DMS 273 (cell line): ENCODE measurements around the gene RTN4RL1.
"Not testable (repeated sequence)": the region's sequence is repeated elsewhere in the genome, so short reads cannot be mapped to it uniquely, and the experiment has no call there.

Source experiments
- DNase-seq: peaks from one replicate; lab custom pipeline; 2025; ENCODE audit not compliant: unreplicated experiment; lab: John Stamatoyannopoulos, UW

Gene RTN4RL1

DNA sequence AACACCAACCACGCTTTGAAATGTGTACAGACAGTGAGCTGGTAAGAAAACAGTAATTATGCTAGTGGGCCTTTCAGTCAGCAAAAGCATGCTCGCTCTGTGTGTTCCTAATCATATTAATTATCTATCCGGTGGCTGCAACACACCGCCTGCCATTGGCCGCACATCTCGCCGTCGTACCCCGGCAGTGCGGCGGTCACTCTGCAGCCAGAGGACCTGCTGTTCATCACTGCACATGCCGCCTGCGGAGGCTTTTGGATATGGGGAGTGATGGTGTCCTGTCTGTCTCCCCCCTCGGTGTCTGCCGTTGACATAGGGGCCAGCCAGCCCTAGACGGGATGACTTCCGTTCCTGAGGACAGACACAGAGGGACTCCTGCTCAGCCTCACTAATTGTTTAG, 126.8 kb downstream of the RTN4RL1 start:
- DNase-seq = no peak

DNA sequence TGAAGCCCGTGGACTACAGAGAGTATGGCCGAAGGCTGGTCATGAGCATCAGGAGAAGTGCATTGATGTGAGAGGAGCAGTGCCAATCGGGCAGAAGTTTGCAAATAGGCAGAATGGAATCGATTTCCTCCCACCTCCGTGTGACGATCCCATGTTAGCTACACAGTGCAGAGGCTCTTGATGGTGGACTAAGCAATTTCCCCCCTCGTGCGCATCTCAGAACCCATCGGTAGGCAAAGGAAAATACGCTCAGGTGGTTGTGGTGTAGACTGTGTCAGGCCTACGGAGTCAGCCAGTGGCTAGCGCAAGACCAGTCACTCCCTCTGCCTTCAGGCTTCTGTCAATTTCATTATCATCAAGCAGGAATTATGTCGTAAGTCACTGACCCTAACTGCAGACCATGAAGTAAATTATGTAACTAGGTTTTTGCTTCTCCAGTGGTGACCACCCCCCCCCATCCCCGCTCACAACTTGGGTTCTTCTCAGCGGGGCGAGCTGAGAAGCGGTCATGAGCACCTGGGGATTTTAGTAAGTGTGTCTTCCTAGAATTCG, 128.0 kb downstream of the RTN4RL1 start:
- DNase-seq = no peak

DNA sequence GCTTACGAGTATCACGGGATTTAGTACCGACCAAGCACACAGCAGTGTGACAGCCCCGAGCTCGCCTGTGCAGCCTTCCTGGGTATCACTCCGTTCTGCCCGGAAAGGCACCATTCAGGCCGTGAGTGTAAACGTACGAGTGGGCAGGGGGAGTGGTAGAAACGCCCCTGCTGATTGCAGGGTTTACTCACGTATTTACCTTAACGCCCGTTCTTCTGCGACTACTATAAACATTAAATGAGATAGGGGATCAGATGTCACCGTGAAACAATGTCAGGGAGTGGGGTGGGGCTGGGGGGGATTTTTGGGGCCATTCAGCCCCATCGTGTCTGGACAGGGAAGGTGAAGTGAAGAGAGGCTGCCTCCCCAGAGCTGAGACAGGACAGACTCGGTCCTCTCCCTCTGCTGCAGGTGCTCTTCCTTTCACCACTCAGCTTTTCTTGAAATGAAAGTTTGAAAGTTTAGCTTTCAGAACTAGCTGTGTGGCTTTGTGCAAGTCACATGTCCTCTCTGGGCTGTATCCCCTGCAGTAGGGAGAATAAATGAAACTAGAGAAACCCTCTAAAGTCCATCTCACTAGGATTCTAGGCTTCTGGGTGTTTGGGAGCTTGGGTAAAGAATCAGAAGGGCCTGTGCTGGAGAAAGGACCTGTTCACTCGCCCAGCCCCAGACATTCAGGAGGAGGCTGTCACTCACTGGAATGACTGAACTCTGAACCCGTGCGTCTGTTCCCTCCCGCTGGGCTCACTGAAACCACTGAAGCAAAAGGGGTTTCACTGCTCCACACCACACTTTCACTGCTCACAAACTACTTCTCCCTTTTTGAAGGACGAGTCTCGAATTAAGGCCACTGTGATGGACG, 128.7 kb downstream of the RTN4RL1 start:
- no peak for DNase-seq

DNA sequence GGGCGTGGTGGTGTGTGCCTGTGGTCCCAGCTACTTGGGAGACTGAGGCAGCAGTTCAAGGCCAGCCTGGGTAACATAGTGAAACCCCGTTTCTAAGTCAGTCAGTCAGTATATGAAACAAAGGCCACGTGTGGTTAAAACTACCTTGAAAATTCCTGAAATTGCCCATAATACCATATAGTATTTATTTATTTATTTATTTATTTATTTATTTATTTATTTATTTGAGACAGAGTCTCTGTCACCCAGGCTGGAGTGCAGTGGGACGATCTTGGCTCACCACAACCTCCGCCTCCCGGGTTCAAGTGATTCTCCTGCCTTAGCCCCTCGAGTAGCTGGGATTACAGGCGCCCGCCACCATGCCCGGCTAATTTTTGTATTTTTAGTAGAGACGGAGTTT, 129.7 kb downstream of the RTN4RL1 start:
- not testable (repeated sequence) for DNase-seq

DNA sequence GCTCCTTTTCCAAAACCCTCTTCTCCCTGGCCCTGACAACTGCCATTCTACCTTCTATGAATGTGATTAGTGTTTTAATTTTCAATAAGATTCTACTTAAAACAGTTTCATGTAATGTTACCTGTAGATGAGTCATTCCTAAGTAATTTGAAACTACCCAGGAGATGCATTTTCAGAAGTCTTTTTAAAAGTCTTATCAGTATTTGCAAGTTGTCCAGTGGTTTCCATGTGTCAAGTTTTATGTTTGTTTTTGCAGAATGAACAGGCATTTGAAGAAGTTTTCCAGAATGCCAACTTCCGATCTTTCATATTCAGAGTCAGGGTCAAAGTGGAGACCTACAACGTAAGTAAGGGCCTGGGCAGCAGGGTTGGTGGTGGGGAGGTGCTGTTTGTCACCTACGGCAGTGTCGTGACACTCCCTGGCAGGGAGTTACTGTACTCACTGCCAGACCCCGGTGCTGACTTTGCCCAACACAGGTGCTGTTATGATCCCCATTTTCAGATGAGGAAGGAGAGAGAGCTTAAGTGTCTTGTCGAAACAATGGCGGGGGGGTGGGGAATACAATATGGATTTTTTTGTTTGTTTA, 130.3 kb downstream of the RTN4RL1 start:
- DNase-seq = no peak

DNA sequence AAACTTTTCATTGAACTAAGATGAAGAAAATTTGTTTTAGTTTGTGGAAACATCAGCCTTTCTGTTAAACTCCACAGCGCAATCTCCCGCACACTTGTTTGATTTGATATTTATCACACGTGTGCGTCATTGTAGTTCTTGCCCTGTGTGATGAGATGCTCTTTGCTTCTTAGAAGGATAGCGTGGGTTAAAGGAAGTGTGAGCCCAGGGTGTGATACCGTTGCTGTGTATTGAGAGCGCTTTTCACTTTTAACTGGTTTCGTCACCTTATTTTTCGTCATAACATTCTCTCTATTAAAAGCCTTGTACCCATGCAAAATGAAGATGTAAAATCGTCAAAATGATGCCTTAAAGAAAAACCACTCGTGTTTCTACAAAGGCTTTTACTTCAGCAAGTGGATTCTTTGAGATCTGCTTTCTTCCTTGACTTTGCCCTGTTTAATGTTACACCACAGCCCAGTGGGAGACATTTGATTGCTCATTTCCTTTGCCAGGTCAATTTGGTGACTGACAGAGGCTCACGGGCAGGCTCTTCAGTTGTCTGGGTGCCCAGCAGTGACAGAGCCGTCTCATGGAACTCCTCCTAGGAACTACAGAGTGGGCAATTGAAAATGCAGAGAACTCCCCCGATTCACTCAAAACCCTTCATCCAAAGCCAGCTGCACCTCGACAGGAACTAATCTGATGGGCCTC, 134.2 kb downstream of the RTN4RL1 start:
- DNase-seq = no peak

DNA sequence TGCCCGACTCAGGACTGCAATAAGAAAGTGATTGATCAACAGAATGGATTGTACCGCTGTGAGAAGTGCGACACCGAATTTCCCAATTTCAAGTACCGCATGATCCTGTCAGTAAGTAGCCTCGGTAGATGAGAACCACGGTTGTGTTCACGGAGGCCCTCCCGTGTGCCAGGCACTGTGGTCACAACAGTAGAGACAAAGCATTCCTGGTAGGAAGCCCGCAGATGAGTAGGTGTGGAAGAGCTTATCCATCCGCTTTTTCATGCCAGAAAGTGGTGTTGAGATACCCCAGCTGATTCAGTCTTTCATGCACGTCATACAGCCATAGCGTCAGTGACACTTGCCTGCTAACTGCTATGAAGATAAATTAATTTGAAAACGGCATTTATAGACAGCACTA, 136.4 kb downstream of the RTN4RL1 start:
- DNase-seq = no peak
